GM15510 (cell line): ENCODE measurements around the gene AKT1S1.

Experiments used
- POLR2A ChIP-seq: IDR thresholded peaks from 3 replicates; pipeline ENCODE4 v1.6.1; 2011; ENCODE audit warnings: borderline replicate concordance; ENCODE audit not compliant: insufficient read length; ENCODE audit errors: extremely low read depth

The AKT1S1 gene

GRCh38 chr19:49879243-49879963 is 2.2 kb upstream of the AKT1S1 start:
- no peak for TF ChIP-seq POLR2A

GRCh38 chr19:49878744-49879070 is 1.6 kb upstream of the AKT1S1 start:
- TF ChIP-seq POLR2A = no peak

- peak; percentile 1 for TF ChIP-seq POLR2A
Measured at GRCh38 chr19:49877879-49878743, 956 bp upstream of the AKT1S1 start.

GRCh38 chr19:49876422-49877019 is 634 bp downstream of the AKT1S1 start:
- peak; percentile 39 for TF ChIP-seq POLR2A

GRCh38 chr19:49875857-49876421 is 1.2 kb downstream of the AKT1S1 start:
- TF ChIP-seq POLR2A = peak; percentile 58

GRCh38 chr19:49875177-49875576 is 2.0 kb downstream of the AKT1S1 start:
- TF ChIP-seq POLR2A = no peak

GRCh38 chr19:49874503-49875157 is 2.5 kb downstream of the AKT1S1 start:
- no peak for TF ChIP-seq POLR2A

- TF ChIP-seq POLR2A = no peak
Measured at GRCh38 chr19:49873834-49874233, 3.3 kb downstream of the AKT1S1 start.

GRCh38 chr19:49873129-49873521 is 4.0 kb downstream of the AKT1S1 start:
- no peak for TF ChIP-seq POLR2A

GRCh38 chr19:49872245-49873128 is 4.7 kb downstream of the AKT1S1 start:
- TF ChIP-seq POLR2A = no peak

GRCh38 chr19:49871349-49871985 is 5.7 kb downstream of the AKT1S1 start:
- no peak for TF ChIP-seq POLR2A

GRCh38 chr19:49870309-49870901 is 6.8 kb downstream of the AKT1S1 start:
- TF ChIP-seq POLR2A = no peak
